HEK293 (cell line): ENCODE data around the gene AFG3L2.

Experiments used
- ATF2 ChIP-seq: fragments of 450-650 bp; formaldehyde crosslinking; IDR thresholded peaks from 2 replicates; pipeline ENCODE4 v1.5.1; 2016; ENCODE audit warnings: missing biosample characterization, missing genetic modification characterization, low read depth
- CTCF ChIP-seq: fragments of 450-650 bp; formaldehyde crosslinking; IDR thresholded peaks from 2 replicates; pipeline ENCODE4 v1.5.1; 2016; ENCODE audit warnings: missing biosample characterization, missing genetic modification characterization
- PRDM2 ChIP-seq: fragments of 450-650 bp; formaldehyde crosslinking; IDR thresholded peaks from 2 replicates; pipeline ENCODE4 v1.5.1; 2016; ENCODE audit warnings: missing biosample characterization, missing genetic modification characterization, borderline replicate concordance
- YY1 ChIP-seq: fragments of 450-650 bp; formaldehyde crosslinking; IDR thresholded peaks from 2 replicates; pipeline ENCODE4 v1.5.1; 2018; ENCODE audit warnings: missing biosample characterization, missing genetic modification characterization
- ZBTB49 ChIP-seq: fragments of 450-650 bp; formaldehyde crosslinking; IDR thresholded peaks from 2 replicates; pipeline ENCODE4 v1.5.1; 2016; ENCODE audit warnings: missing biosample characterization, missing genetic modification characterization, low read depth
- ZNF175 ChIP-seq: fragments of 450-650 bp; formaldehyde crosslinking; IDR thresholded peaks from 2 replicates; pipeline ENCODE4 v1.5.1; 2016; ENCODE audit warnings: missing biosample characterization, missing genetic modification characterization
- ZNF214 ChIP-seq: fragments of 450-650 bp; formaldehyde crosslinking; IDR thresholded peaks from 2 replicates; pipeline ENCODE4 v1.5.1; 2017; ENCODE audit warnings: missing biosample characterization, mild to moderate bottlenecking, missing genetic modification characterization, borderline replicate concordance
- ZNF335 ChIP-seq: fragments of 450-650 bp; formaldehyde crosslinking; conservative IDR thresholded peaks from 2 replicates; pipeline ENCODE4 v1.5.1; 2016; ENCODE audit warnings: missing biosample characterization, missing genetic modification characterization
- ZNF350 ChIP-seq: fragments of 450-650 bp; formaldehyde crosslinking; IDR thresholded peaks from 2 replicates; pipeline ENCODE4 v1.5.0; 2017; ENCODE audit warnings: missing biosample characterization, mild to moderate bottlenecking, missing genetic modification characterization
- ZNF416 ChIP-seq: fragments of 450-650 bp; formaldehyde crosslinking; IDR thresholded peaks from 2 replicates; pipeline ENCODE4 v1.5.1; 2016; ENCODE audit warnings: missing biosample characterization, missing genetic modification characterization
- ZNF548 ChIP-seq: fragments of 450-650 bp; formaldehyde crosslinking; IDR thresholded peaks from 2 replicates; pipeline ENCODE4 v1.5.1; 2016; ENCODE audit warnings: missing biosample characterization, missing genetic modification characterization
- ZNF747 ChIP-seq: fragments of 450-650 bp; formaldehyde crosslinking; IDR thresholded peaks from 2 replicates; pipeline ENCODE4 v1.5.1; 2016; ENCODE audit warnings: missing biosample characterization, missing genetic modification characterization
- ZNF768 ChIP-seq: fragments of 450-650 bp; formaldehyde crosslinking; IDR thresholded peaks from 2 replicates; pipeline ENCODE4 v1.5.1; 2018; ENCODE audit warnings: missing biosample characterization, mild to moderate bottlenecking, missing genetic modification characterization
- ZSCAN5A ChIP-seq: fragments of 450-650 bp; formaldehyde crosslinking; IDR thresholded peaks from 2 replicates; pipeline ENCODE4 v1.5.1; 2016; ENCODE audit warnings: missing biosample characterization, missing genetic modification characterization

GRCh38 chr18:12315490-12315889 lies 61.5 kb downstream of the AFG3L2 start:
- TF ChIP-seq ZNF768 (tag by site-specific recombination) (no peak), ZSCAN5A (tag by site-specific recombination) (no peak), ZBTB49 (no peak), ZNF747 (tag by site-specific recombination) (no peak), CTCF (tag by site-specific recombination) (no peak), ZNF548 (tag by site-specific recombination) (no peak), YY1 (tag by site-specific recombination) (no peak), ATF2 (tag by site-specific recombination) (no peak), ZNF416 (tag by site-specific recombination) (no peak), ZNF335 (no peak), ZNF214 (no peak), PRDM2 (tag by site-specific recombination) (no peak), ZNF175 (tag by site-specific recombination) (no peak), ZNF350 (no peak)
